GM21360 (cell line): ENCODE measurements around the gene PLPP3.

Experiments used
- ATAC-seq: cut with Tn5 transposase; IDR thresholded peaks from one replicate; pipeline ENCODE4 v1.9.1; 2021; ENCODE audit warnings: mild to moderate bottlenecking, moderate library complexity; ENCODE audit not compliant: unreplicated experiment

Gene PLPP3

DNA sequence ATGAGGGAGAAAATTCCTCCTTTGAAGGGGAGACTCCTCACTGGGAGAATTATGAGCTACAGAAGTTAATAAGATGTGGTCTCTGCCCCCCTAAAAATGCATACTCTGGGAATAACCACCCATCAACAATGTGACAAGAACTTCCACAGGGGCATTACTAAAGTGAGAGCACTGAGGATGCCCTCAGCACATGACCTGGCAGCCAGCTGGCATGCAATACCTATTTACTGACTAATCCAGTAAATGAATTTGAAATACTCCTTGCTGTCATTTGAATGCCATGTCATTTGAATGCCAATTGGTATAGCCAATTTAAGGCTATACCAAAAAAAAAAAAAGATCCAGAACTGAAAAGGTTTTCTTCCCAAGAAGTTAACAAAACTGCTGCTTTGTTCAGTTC lies 30.8 kb downstream of the PLPP3 start:
- ATAC-seq, result no peak

DNA sequence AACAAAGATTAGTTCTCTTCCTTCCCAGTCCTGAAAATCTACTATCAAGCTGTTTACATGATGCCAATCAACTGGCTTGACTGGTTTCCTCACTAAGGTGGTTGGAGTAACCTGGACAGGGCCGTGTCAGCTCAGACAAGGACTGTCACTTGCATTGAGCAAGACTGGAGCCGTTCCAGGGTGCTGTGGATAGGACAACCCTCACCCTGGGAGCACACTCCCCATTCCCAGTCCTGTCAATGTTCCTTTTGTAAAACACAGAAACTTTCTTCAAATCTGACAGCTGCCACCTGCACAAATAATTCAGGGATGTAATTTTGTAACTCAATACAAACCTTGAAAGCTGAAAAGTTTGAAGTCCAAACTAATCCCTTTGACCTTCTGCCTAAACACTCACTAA lies 31.4 kb downstream of the PLPP3 start:
- ATAC-seq, result no peak

DNA sequence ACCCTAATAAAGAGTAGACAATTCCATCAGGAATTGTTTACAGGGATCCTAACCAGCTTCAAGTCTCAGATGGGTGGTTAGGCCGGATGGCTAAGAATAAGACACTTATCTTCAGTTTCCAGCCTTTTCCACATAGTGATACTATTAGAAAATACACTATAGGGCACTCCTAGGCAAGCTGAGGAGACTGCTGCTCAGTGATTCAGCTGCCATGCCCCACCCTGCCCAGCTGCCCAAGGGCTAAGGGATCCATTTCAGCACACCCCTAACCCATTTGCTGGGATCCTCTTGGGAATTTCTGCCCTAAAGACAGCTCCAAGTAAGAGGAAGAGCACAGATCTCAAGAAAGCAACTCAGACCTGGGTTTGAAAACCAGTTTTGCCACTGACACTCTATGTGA lies 31.9 kb downstream of the PLPP3 start:
- ATAC-seq, result no peak

DNA sequence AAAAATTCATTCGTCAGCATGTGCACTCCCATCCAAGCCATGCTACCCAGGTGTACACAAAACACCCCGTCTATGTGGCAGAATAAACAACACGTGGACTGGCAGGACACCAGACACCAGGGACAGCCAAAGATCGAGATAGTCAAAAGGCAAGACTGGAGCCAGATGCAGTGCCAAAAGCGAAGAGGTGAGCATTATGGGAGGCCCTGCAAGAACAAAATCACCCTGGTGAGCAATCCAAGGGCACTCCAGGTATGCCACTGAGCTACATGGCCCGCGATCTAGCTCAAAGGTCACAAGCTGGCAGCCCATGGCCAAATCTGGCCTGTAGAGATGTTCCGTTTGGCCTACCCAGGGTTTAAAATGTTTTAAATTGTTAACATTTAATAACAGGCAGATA lies 33.7 kb downstream of the PLPP3 start:
- no peak for ATAC-seq

DNA sequence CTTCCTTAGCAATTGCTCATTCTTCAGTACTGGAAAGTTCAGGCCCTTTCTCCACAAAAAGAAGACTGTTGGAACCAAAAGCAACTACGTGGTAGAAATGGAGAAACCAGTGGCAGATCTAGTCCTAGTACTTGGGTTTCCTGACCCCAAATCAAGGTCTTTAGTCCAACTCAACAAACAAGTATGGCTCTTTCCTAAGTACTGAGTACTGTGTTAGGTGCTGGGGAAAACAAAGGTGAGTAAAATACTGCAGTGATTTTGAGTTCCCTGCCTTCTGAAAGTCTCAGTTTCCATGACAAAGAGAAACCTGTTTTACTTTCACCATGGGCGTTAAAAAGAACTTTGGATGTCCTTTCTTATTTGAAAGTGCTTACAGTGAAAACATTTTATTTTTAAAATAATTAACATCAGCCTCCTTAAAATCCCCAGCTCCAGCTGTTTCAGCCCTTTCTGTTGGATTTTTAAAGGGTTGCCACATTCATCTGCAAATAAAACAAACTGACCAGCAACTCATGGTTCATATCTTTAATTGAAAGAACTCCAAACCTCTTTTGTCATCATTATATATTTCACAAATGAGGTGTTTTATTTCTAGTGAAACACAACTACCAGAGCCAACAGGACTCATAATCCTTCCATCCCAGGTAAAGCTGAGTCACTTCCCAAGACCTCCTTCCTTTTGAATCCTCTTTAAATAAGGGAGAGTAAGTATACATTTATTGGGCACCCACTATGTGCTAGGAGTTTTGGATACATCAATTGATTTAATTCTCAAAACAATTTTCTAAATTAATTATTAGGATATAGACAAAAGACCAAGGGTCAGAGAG lies 35.4 kb downstream of the PLPP3 start:
- ATAC-seq, result no peak

DNA sequence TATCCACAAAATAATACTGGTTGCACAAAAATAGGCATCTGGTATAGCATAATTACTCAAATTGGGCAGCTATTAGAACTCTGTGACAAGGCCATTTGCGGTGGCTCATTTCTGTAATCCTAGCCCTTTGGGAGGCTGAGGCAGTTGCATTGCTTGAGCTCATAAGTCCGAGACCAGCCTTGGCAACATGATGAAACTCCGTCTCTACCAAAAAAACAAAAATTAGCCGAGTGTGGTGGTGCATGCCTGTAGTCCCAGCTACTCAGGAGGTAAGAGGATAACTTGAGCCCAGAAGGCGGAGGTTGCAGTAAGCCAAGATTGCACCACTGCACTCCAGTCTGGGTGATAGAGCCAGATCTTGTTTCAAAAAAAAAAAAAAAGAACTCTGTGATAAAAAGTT lies 36.7 kb downstream of the PLPP3 start:
- ATAC-seq, result no peak

DNA sequence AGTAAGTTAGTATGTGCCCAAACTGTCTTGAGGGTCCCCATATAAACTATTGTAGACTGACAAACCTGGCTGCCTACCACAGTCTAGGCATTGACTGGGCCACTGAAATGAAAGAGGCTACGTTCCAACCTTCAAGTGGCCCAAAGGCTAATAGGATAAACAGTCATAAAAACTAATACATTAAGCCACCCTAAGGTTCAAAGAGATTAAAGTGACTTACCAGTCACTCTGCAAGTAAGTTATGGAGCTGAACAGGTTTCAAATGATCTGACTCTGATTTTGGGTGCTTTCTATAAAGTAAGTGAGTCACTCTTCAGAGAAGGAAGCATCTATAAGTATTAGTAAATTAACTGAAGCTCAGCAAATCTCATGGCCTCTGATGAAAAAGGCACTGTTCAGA lies 38.0 kb downstream of the PLPP3 start:
- no peak for ATAC-seq

DNA sequence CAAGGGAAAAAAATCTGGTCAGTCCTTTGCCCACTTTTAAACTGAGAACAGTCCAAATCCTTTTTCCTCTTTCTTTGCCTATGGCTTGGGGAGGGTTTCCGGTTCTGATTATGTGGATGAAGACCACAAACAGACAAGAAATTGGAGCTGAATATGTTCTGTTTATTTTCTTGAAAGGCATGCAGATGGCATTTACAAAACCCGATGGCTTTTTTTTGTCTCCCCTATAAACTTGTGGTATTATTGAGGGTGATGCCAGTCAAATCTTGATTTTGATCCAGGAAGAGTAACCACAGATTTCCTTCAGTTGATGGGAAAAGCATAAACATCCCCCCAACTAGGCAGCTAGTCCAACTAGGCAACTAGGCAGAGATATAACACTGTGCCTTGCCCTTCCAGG lies 38.9 kb downstream of the PLPP3 start:
- ATAC-seq, result no peak

DNA sequence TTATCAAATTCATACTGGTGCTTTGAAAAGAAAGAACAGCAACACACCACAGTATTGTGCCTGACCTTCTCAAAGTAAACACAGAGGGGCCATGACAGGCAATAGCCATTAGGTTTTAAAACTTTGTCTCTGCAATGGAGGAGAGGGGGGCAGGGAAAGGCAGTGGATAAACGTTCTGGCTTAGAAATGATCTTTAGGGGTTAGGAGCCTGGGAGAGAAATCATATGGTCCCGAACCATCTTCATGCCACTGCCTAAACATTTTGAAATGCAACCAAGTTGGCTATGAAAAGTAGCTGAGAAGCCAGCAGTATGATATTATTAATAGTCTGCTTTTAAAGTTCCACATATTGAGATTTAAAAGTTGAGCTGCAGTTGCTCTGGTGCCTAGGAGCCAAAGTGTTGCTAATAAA lies 39.8 kb downstream of the PLPP3 start:
- ATAC-seq, result no peak

DNA sequence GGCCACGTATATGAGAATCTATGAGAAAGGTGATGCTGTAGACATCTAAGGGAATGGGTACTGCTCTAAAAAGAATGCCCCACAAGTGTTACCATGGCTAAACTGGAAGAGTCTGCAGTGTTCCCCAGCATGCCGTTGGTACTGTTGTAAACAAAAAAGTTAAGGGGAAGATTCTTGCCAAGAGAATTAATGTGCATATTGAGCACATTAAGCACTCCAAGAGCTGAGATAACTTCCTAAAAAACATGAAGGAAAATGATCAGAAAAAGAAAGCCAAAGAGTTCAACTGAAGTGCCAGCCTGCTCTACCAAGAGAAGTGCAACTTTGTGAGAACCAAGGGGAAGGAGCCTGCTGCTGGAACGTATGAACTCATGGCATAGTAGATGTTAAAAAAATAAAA lies 40.8 kb downstream of the PLPP3 start:
- ATAC-seq, result no peak

DNA sequence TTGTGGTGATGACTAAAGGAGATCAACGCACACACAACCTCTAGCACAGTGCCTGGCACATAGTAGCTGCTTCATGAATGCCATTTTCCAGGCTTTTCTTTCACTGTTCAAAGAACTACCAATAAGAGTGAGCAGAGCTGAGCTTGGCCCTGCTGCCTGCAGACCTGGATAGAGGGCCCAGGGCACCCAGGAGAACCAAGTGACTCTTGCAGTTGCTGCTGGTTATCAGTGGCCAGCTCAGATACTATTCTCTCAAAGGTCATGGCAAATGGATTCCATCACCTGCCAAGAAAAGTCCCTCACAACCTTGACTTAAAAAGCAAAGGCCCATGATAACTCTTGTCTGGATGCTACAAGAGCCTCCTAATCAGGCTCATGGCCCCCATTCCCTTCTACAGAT lies 41.7 kb downstream of the PLPP3 start:
- no peak for ATAC-seq

DNA sequence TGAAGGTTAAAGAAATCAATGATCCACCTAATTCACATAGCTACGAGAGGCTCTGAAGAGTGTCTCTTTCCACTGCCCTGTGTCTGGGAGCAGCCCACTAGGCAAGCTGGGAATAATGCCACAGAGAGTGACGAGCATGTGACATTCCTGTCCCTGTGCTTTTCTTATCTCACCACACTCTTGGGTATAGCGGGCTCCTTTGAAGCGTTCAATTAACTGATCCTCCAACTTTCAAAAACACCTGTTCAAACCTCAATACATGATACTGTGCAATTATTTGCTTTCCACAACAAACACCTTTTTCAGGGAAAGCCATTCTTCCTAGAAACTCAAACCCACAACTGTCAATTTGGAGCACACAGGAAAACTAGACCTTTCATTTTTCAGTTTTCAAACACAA lies 43.4 kb downstream of the PLPP3 start:
- no peak for ATAC-seq

DNA sequence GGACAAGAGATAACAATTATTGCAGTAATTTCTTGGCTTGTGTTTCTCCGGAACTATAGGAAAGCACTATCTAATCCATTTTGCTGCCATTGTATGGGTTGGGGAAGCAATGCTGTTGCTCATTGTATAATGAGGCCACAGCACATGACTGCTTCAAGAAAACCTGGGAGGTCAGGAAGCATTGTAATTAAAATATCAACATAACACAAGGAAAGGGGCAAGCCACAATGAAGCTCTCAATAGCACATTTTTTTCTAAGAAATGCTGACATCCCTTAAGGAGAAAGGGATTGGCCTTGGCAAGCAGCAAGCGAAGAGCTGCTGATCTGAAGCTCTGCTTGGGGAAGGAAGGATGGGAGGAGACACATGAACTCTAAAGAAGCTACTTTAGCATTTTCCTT lies 44.0 kb downstream of the PLPP3 start:
- ATAC-seq, result no peak

DNA sequence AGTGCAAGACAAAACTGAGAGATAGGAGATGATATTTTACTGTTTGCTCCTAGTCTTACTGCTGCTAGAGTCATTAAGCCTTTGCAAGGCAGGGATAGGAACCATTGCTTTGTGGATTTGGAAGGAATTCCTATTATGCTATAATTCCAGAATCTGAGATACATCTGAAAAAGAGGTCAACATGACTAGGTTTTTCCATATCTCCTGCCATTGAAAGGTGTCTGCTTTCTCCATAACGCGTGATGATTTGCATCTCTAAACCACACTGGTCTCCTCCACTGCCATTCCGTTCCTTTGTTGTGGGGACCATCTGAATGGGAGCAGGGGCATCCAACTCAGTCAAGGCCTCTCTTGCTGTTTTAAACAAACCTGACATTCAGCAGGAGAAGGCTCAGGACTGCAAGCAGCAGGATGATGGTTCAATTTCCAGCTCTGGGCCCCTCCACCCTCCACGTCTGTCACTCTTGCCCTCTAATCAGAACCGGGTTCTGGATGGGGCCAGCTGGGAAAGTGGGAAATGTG lies 45.2 kb downstream of the PLPP3 start:
- ATAC-seq, result no peak

DNA sequence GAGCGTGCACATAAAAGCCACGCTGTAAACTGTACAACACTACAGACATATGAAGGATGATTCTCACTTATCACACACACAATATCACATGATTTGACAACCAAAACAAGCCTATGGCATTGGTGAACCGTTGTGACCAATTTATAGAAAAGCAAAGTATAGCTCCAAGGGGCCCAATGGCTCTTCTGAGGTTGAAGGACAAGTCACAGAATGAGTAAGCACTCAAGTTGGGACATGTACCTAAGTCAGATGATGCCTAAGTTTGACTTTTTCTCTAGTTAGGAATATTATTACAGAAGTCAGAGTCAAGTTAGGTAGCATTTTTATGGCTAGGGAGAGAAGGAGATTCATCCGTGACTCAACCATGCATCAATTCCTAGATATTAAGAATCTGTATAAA lies 45.7 kb downstream of the PLPP3 start:
- peak; percentile 86 for ATAC-seq

DNA sequence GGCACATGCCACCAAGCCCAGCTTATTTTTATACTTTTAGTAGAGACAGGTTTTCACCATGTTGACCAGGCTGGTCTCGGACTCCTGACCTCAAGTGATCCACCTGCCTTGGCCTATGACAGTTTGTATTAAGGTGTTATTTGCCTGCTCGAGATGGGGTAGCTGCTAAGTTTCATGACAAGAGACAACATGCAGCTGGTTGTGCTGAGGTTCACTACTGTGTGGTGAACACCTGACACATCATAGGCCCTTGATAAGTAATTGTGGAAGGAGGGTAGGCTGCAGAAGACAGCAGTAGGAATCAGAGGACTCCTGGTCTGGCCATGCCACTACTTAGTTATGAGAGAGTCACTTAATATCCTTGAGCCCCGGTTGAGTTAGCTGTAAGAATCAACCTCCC lies 46.2 kb downstream of the PLPP3 start:
- ATAC-seq, result no peak

DNA sequence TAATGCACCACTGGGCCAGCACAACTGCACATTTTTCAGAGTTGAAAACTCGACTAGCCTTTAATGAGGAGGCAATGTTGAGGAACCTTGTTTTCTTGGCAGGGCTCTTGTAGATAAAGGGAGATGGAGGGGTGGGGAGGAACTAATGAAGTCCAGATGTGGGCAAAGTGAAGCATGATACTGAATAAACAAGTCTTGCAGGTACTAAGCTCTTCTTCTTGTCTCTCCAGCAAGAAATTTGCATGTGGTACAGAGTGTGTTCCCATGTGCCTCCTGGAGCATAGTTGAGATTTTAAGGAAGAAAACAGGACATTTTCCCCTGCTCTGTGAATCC lies 47.0 kb downstream of the PLPP3 start:
- no peak for ATAC-seq

DNA sequence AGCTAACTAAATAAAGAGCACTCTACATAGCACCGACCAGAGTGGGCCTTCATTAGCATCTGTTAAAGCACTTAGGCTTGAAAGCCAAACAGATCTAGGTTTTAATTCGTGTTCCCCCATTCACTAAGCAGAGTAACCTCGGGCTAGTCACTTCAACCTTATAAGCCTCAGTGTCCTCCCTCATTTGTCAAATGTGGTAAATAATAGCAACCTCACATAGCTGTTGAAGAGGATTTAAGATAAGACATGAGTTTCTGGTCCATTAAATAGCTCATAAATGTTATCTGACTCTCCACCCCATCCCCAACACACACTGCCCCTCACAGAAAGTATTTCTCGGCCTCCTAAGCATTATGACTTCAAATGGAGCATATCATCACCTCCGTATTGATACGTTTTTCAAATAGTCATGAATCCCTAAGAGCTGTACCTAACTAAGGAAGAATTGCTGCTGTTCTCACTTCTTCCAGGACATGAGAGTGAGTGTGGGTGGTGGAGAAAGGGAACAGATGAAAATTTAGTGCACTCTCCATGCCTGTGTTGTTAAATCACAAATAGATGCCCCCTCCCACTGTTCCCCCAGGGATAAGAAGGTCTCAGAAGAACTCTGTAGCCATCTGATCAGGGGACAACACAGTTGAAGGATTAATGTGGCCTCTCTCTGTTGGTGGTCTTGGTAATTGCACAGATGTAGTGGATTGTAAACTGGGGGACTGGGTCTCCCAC lies 47.6 kb downstream of the PLPP3 start:
- no peak for ATAC-seq

DNA sequence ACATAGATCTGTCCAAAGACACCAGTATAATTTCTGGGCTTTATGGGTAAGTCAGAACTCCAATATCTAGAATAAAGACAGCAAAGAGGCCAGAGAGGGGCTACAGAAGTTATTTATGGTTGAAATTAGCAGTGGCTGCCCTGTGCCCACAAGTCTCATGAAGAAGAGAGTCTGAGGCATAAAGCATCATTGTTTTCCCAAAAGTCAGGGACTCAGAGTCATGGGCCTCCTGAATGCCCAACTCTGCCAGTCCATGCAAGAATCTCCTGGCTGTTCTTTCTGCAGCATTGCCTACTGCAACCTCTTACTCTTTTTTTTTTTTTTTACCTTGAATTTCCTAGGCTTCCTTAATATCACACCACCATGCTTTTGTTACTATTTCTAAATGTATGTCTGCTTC lies 49.6 kb downstream of the PLPP3 start:
- ATAC-seq, result no peak

DNA sequence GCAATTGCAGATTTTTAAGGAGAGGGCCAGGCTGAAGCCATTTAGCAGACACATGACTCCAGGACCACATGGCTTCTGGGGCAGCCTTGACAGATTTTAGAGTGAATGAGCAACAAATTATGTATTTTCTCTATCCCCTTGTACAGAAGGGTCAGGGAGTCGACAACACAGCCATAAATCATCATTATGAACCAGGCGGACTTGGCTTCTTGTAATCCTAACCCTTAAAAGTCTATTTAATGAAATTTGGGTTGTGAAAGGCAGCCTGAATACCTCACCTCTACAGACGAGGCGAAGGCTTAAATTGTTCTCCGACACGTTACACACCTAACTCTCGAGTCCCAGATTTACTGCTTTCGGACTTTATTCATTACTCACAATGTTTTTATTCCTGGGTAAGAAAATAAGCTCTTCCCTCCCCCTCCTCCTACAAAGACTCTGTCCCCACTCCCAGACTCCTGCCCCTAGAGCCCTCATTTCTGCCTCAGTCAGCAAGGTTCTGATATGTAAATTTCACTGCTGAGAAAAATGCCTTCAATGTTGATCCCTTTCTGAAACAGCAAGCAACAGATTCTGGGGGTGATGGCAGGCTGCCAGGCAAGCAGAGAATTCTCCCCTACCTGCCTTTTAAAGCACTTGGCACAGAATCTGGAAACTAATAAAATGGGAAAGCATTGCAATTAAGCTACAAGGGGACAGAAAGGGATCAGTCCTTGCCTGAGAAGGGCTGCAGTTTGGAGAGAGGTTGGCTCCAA lies 51.6 kb downstream of the PLPP3 start:
- no peak for ATAC-seq

DNA sequence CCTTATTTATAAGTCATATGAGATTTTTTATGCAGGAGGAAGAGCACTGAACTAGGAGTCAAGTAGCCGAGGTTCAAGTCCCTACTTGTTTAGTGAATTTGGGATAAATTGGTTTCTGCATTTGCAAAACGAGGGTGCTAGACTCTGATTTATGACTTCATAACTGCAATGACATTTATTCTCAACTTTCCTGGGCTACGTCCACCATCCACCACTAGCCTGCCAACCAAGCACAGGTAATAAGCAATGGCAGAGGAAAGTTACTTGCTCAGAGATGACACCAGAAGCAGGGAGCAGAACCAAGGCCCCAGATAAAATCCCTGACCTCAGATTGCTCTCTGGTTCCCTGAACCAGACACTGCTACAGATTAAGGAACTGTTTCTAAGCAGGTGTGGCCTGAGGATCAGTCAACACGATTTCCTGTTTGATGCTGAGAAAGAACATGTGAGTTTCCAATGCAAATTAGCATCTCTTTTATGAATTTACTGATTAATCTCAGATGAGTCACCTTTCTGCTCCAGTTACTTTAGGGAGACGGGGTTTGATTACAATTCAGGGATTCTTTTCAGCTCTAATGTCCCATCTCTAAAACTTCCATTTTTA lies 52.7 kb downstream of the PLPP3 start:
- peak; percentile 78 for ATAC-seq
